Trophoblast cell (in vitro differentiated cells and primary cell): ENCODE results near the gene HSCB.

Experiments used
- DNase-seq, 2 donors: peaks; one replicate each; pipeline ENCODE4 v3.0.0-alpha.2; 2016
- H2AFZ ChIP-seq: 2 replicates; pipeline ENCODE4 v1.6.1; 2013; ENCODE audit warnings: low read length, moderate library complexity, mild to moderate bottlenecking; ENCODE audit not compliant: insufficient read depth, poor library complexity
- H2AK5ac ChIP-seq: 2 replicates; pipeline ENCODE4 v1.6.1; 2013; ENCODE audit warnings: mild to moderate bottlenecking, low read length
- H2BK120ac ChIP-seq: 2 replicates; pipeline ENCODE4 v1.6.1; 2013; ENCODE audit warnings: low read length, mild to moderate bottlenecking, moderate library complexity; ENCODE audit not compliant: insufficient read depth, poor library complexity
- H2BK12ac ChIP-seq: 2 replicates; pipeline ENCODE4 v1.6.1; 2013; ENCODE audit warnings: mild to moderate bottlenecking, low read length, moderate library complexity
- H2BK5ac ChIP-seq: 2 replicates; pipeline ENCODE4 v1.6.1; 2013; ENCODE audit warnings: low read length, low read depth, moderate library complexity, mild to moderate bottlenecking; ENCODE audit not compliant: poor library complexity
- H3K14ac ChIP-seq: 2 replicates; pipeline ENCODE4 v1.6.1; 2013; ENCODE audit warnings: mild to moderate bottlenecking, low read length
- H3K18ac ChIP-seq: 2 replicates; pipeline ENCODE4 v1.6.1; 2013; ENCODE audit warnings: mild to moderate bottlenecking, low read length
- H3K23ac ChIP-seq: 2 replicates; pipeline ENCODE4 v1.6.1; 2013; ENCODE audit warnings: low read length
- H3K27ac ChIP-seq: 2 replicates; pipeline ENCODE4 v1.5.1; 2013; ENCODE audit warnings: low read depth, mild to moderate bottlenecking, inconsistent platforms, low read length, moderate library complexity
- H3K27me3 ChIP-seq: 2 replicates; pipeline ENCODE4 v1.6.1; 2013; ENCODE audit warnings: inconsistent platforms, mild to moderate bottlenecking, low read length, moderate library complexity; ENCODE audit not compliant: insufficient read depth
- H3K36me3 ChIP-seq, 2 experiments: 1 replicate in 1 of 2; 2 replicates in 1 of 2; pipeline ENCODE4 v1.6.1; 2013; ENCODE audit warnings: low read length in 2 of 2, mild to moderate bottlenecking in 2 of 2, moderate library complexity in 1 of 2; ENCODE audit not compliant: insufficient read depth in 2 of 2, control insufficient read depth in 1 of 2
- H3K4ac ChIP-seq: 2 replicates; pipeline ENCODE4 v1.6.1; 2013; ENCODE audit warnings: low read depth, mild to moderate bottlenecking, low read length, moderate library complexity
- H3K4me1 ChIP-seq, 2 experiments: 1 replicate in 1 of 2; 2 replicates in 1 of 2; pipeline ENCODE4 v1.6.1; 2013; ENCODE audit warnings: low read length in 2 of 2, mild to moderate bottlenecking in 2 of 2, moderate library complexity in 1 of 2; ENCODE audit not compliant: insufficient read depth in 2 of 2, control insufficient read depth in 1 of 2
- H3K4me2 ChIP-seq: 2 replicates; pipeline ENCODE4 v1.6.1; 2013; ENCODE audit warnings: inconsistent platforms, mild to moderate bottlenecking, low read length, moderate library complexity
- H3K4me3 ChIP-seq: 2 replicates; pipeline ENCODE4 v1.5.1; 2013; ENCODE audit warnings: mild to moderate bottlenecking, low read depth, low read length, inconsistent platforms
- H3K79me1 ChIP-seq: one replicate; pipeline ENCODE4 v1.6.1; 2013; ENCODE audit warnings: low read length
- H3K79me2 ChIP-seq: 2 replicates; pipeline ENCODE4 v1.6.1; 2013; ENCODE audit warnings: low read length, mild to moderate bottlenecking; ENCODE audit not compliant: control insufficient read depth, insufficient read depth, poor library complexity
- H3K9ac ChIP-seq: 2 replicates; pipeline ENCODE4 v1.6.1; 2013; ENCODE audit warnings: mild to moderate bottlenecking, low read length
- H3K9me3 ChIP-seq: 2 replicates; pipeline ENCODE4 v1.6.1; 2013; ENCODE audit warnings: low read depth, mild to moderate bottlenecking, control low read depth, inconsistent platforms, low read length; ENCODE audit not compliant: insufficient read depth
- H4K12ac ChIP-seq: 2 replicates; pipeline ENCODE4 v1.6.1; 2013; ENCODE audit warnings: low read depth, mild to moderate bottlenecking, low read length, moderate library complexity
- H4K8ac ChIP-seq: 2 replicates; pipeline ENCODE4 v1.6.1; 2013; ENCODE audit warnings: low read depth, mild to moderate bottlenecking, low read length, moderate library complexity
- H4K91ac ChIP-seq: one replicate; pipeline ENCODE4 v1.6.1; 2013; ENCODE audit warnings: low read depth, mild to moderate bottlenecking, low read length, moderate library complexity
- WGBS: extraction: QIAGEN DNeasy Blood & Tissue Kit; methylation state at CpG from one replicate; pipeline ENCODE4 v1.1.7; 2013; ENCODE audit warnings: missing lambda C conversion rate; ENCODE audit not compliant: insufficient read length, insufficient coverage; ENCODE audit errors: extremely low coverage; 5-methylcytosine and 5-hydroxymethylcytosine counted together

Gene HSCB

DNA sequence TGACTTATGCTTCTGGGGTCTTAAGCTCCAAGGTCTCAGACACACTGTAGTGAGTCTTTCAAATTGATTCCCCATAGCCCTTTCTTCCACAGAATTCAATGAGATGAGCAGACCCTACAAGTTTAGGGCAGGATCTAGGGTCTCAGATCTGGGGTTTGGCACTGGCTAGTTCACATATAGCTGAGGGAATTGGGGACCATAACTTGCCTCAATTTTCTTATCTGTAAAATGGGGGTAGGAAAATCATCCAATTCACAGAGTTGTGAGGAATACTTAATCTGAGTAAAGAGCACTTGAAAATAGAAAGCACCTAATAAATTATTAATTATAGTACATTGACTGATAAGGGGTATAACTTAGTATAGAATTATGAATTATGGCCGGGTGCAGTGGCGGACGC, 24.8 kb downstream of the HSCB start:
- H3K9ac ChIP-seq = no peak overlapping the region
- H2AFZ ChIP-seq = no peak overlapping the region
- no peak overlapping the region for H2AK5ac ChIP-seq
- H3K9me3 ChIP-seq = no peaks in the 10 kb centered on the region
- H3K18ac ChIP-seq = no peak overlapping the region
- no peaks in the 10 kb centered on the region for H3K79me2 ChIP-seq
- no CpG with 5 or more reads among the region's 3 CpGs for WGBS
- H3K4me3 ChIP-seq = no peak overlapping the region
- H3K23ac ChIP-seq = no peak overlapping the region
- H2BK5ac ChIP-seq = no peak overlapping the region
- no peak overlapping the region for H2BK12ac ChIP-seq
- no peak overlapping the region for H4K91ac ChIP-seq
- H4K8ac ChIP-seq = no peak overlapping the region
- no peaks in the 10 kb centered on the region for H3K4me1 ChIP-seq
- no peak for DNase-seq
- H2BK120ac ChIP-seq = no peak overlapping the region
- H3K27me3 ChIP-seq = no peaks in the 10 kb centered on the region
- H3K4ac ChIP-seq = no peak overlapping the region
- no peak overlapping the region for H3K27ac ChIP-seq
- no peak overlapping the region for H3K4me2 ChIP-seq
- H3K14ac ChIP-seq = no peak overlapping the region
- H4K12ac ChIP-seq = no peak overlapping the region
- no peaks in the 10 kb centered on the region for H3K79me1 ChIP-seq
- no peaks in the 10 kb centered on the region for H3K36me3 ChIP-seq

DNA sequence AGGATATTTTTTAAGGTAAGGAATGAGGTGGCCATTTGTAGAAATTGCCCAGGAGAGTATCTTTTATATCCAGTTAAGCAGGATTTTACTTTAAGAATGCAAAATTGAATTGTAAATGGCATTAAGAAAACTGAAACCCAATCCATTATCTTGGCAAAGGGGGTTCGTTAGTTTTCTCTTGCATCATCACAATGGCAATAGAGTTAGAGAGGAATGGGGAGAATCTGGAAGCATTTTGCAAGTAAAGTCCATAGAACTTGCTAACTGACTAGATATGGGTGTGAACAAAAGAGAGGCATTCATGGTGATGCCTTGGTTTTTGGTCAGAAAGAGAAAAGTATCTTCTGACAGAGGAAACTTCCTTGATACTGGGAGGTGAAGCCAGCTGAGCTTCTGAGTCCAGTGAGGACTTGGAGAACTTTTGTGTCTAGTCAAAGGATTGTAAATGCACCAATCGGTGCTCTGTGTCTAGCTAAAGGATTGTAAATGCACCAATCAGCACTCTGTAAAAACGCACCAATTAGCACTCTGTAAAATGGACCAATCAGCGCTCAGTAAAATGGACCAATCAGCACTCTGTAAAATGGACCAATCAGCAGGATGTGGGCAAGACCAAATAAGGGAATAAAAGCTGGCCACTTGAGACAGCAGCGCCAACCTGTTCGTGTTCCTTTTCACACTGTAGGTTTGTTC, 27.0 kb downstream of the HSCB start:
- no peak overlapping the region for H2BK120ac ChIP-seq

DNA sequence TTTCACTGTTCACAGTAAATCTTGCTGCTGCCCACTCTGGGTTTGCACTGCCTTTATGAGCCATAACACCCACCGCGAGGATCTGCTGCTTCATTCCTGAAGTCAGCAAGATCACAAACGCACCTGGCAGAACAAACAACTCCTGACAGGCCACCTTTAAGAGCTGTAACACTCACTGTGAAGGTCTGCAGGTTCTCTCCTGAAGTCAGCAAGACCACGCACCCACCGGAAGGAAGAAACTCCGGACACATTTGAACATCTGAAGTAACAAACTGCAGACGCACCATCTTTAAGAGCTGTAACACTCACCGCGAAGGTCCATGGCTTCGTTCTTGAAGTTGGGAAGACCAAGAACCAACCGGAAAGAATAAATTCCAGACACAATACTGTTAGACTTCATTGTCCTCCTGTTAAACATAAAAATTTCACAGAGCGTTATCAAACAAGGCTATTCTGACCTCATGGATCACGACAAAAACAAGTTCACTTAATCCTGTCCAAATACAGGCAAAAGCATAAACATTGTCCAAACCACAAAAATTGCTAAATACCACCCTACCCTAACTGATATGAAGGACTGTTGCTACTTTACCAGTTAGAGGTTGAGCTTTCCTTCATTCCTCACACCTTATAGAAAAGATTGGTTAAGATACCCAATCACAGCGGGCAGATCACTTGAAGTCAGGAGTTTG, 27.7 kb downstream of the HSCB start:
- H3K4me2 ChIP-seq = no peak overlapping the region
- H4K8ac ChIP-seq = no peak overlapping the region
- H3K4me3 ChIP-seq = no peak overlapping the region
- H2AK5ac ChIP-seq = no peak overlapping the region
- H3K79me1 ChIP-seq = peaks cover 6% of the 10 kb centered on the region
- no peak overlapping the region for H3K18ac ChIP-seq
- no peak overlapping the region for H4K91ac ChIP-seq
- H3K27ac ChIP-seq = no peak overlapping the region
- H3K23ac ChIP-seq = no peak overlapping the region
- no peaks in the 10 kb centered on the region for H3K27me3 ChIP-seq
- H2BK5ac ChIP-seq = no peak overlapping the region
- H3K9me3 ChIP-seq = no peaks in the 10 kb centered on the region
- no peak overlapping the region for H2BK120ac ChIP-seq
- no CpG with 5 or more reads among the region's 14 CpGs for WGBS
- H3K79me2 ChIP-seq = peaks cover 6% of the 10 kb centered on the region
- H4K12ac ChIP-seq = no peak overlapping the region
- H2BK12ac ChIP-seq = no peak overlapping the region
- no peak overlapping the region for H2AFZ ChIP-seq
- H3K36me3 ChIP-seq = peaks cover 2 to 3% of the 10 kb centered on the region in 2 experiments
- no peak overlapping the region for H3K9ac ChIP-seq
- no peak overlapping the region for H3K14ac ChIP-seq
- H3K4ac ChIP-seq = no peak overlapping the region
- no peaks in the 10 kb centered on the region for H3K4me1 ChIP-seq
- DNase-seq = no peak

More for the DNA sequence above, 27.0 kb downstream of the HSCB start:
- Histone ChIP-seq H3K79me2 (peaks cover 6% of the 10 kb centered on the region), H2BK5ac (no peak overlapping the region), H2AFZ (no peak overlapping the region), H3K4ac (no peak overlapping the region), H2BK12ac (no peak overlapping the region), H3K4me1 (no peaks in the 10 kb centered on the region), H4K91ac (no peak overlapping the region), H4K12ac (no peak overlapping the region), H3K18ac (no peak overlapping the region), H3K4me2 (no peak overlapping the region), H4K8ac (no peak overlapping the region), H2AK5ac (no peak overlapping the region), H3K23ac (no peak overlapping the region), H3K27me3 (no peaks in the 10 kb centered on the region), H3K79me1 (peaks cover 6% of the 10 kb centered on the region), H3K27ac (no peak overlapping the region), H3K9ac (no peak overlapping the region), H3K36me3 (no peaks in the 10 kb centered on the region), H3K4me3 (no peak overlapping the region), H3K14ac (no peak overlapping the region), H3K9me3 (no peaks in the 10 kb centered on the region)
- no peak for DNase-seq
- no CpG with 5 or more reads among the region's 6 CpGs for WGBS

DNA sequence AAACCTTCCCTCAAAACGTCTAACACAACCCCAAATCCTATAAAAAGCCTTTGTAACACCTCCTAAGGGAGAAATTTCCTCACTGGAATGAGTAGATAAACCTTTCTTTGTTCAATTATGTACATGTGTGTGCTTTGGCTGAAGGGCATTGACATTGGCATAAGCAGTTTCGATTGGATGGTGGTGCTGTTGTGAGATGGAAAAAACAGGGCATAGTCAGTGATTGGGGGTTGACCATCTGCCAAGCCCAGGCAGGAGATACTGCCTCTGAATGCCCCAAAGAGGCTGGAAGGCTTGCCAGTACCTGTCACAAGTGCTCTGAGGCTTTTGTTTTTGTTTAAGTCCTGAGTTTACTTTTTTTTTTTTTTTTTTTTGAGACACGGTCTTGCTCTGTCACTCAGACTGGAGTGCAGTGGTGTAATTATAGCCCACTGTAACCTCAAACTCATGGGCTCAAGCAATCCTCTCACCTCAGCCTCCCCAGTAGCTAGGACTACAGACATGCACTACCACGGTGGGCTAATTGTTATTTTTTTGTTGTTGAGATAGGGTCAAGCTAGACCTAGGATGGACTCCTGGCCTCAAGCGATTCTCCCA, 29.5 kb downstream of the HSCB start:
- Histone ChIP-seq H3K79me1 (peaks cover 6% of the 10 kb centered on the region), H3K4me2 (no peak overlapping the region), H3K27ac (no peak overlapping the region), H2AK5ac (peak overlapping the region; percentile 59), H3K18ac (no peak overlapping the region), H3K4me1 (no peaks in the 10 kb centered on the region), H3K36me3 (peaks cover 9 to 12% of the 10 kb centered on the region in 2 experiments), H3K4ac (no peak overlapping the region), H3K27me3 (no peaks in the 10 kb centered on the region), H3K14ac (no peak overlapping the region), H3K9me3 (no peaks in the 10 kb centered on the region), H3K79me2 (peaks cover 6% of the 10 kb centered on the region), H3K9ac (no peak overlapping the region), H2BK12ac (peak overlapping the region; percentile 6), H4K91ac (no peak overlapping the region), H4K8ac (no peak overlapping the region), H2BK120ac (no peak overlapping the region), H2BK5ac (no peak overlapping the region), H3K4me3 (no peak overlapping the region), H2AFZ (no peak overlapping the region), H4K12ac (no peak overlapping the region), H3K23ac (no peak overlapping the region)
- DNase-seq = no peak
- WGBS = no CpG with 5 or more reads among the region's 5 CpGs
